H1 (cell line): ENCODE results near the gene FRMD4A. TPM values are rescaled to one million over a fixed set of nuclear protein-coding genes. Genes with fewer than 3 reads are reported as not detected.

Source experiments
- CTBP2 ChIP-seq: IDR thresholded peaks from 2 replicates; pipeline ENCODE4 v1.7.0; 2011; ENCODE audit warnings: borderline replicate concordance, mild to moderate bottlenecking, moderate library complexity, mixed read lengths, low read length; ENCODE audit not compliant: insufficient read depth, insufficient read length
- EGR1 ChIP-seq: IDR thresholded peaks from 2 replicates; pipeline ENCODE4 v1.6.1; 2011; ENCODE audit warnings: low read depth, low read length, borderline replicate concordance
- EP300 ChIP-seq, 2 experiments: IDR thresholded peaks; 1 replicate in 1 of 2; 2 replicates in 1 of 2; pipeline ENCODE4 v1.6.1; 2011 to 2012; ENCODE audit warnings: low read depth in 2 of 2, low read length in 2 of 2, mild to moderate bottlenecking in 2 of 2, borderline replicate concordance in 1 of 2, inconsistent platforms in 1 of 2, moderate library complexity in 1 of 2
- SAP30 ChIP-seq: fragments of 300-600 bp; sonication (generic); IDR thresholded peaks from 2 replicates; pipeline ENCODE4 v1.7.1; 2012; ENCODE audit warnings: low read length, moderate library complexity, mild to moderate bottlenecking, inconsistent platforms; ENCODE audit not compliant: insufficient read depth, insufficient replicate concordance
- polyA plus RNA-seq, 7 experiments: library from polyadenylated mRNA; depleted of rRNA in 3 of 7; stranded (reverse) in 5 of 7; unstranded in 2 of 7; fragments of >200 nt in 5 of 7; fragments of 200-250 nt in 2 of 7; gene quantifications; 1 replicate in 5 of 7; 2 replicates in 1 of 7; 4 replicates in 1 of 7; pipeline versions ENCODE4 v1.2.1 to v1.2.3, GENCODE V29; 2011 to 2013; ENCODE audit warnings: missing spikeins in 2 of 7, mixed read lengths in 2 of 7
- total RNA-seq: library from RNA; stranded (reverse); fragmentation: NEBNext Ultra II Directional; extraction: Animal tissue kit (Norgen Biotek cat#: 25700); gene quantifications from 2 replicates; pipeline ENCODE4 v1.2.1, GENCODE V29; 2021

The FRMD4A gene
- total and polyA plus RNA-seq, 2 of the 8 experiments (the other 6 are each of a cell fraction or from before 2014, with no cell fraction given), result 38.6 to 39.6 TPM

DNA sequence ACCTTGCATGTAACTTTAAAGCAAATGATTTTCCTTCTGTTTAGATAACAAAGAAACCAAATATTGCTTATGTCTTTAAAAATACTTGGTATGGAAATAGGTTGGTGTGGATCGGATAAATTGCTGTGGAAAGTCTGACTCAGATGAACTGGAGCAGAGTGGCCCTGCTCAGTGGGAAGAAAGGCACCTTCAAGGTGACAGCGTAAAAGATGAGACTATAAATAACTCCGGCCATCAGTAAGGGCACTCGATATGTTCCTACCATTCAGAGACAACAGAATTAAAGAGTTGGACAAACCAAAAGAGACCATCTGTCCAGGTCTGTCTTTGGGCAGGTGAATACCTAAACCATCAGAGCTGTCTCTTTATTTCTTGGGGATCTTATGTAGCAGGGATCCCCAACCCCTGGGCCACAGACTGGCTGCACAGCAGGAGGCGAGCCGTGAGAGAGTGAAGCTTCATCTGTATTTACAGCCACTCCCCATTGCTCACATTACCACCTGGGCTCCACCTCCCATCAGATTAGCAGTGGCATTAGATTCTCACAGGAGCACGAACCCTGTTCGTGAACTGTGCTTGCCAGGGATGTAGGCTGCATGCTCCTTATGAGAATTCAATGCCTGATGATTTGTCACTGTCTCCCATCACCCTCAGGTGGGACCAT is 386.9 kb downstream of the FRMD4A start (continued):
- no peak for TF ChIP-seq EP300 (IDR thresholded peaks at IDR 0.05; ENCODE audit: borderline replicate concordance in 1 of 2, low read depth in 2 of 2, low read length in 2 of 2)
- TF ChIP-seq CTBP2, result no peak
- no peak for TF ChIP-seq EGR1
- no peak for TF ChIP-seq SAP30
